GM06990 (cell line): ENCODE data around the gene MDFIC2.

Source experiments
- DNase-seq: peaks from one replicate; pipeline ENCODE4 v3.0.0-alpha.2; 2011; ENCODE audit not compliant: insufficient read length; ENCODE audit errors: extremely low read depth
- H3K27me3 ChIP-seq: replicated peaks from 2 replicates; pipeline ENCODE4 v1.6.0; 2011; ENCODE audit warnings: low read length; ENCODE audit not compliant: control insufficient read depth, insufficient read depth
- H3K36me3 ChIP-seq: 2 replicates; pipeline ENCODE4 v1.5.1; 2011; ENCODE audit warnings: low read length; ENCODE audit not compliant: control insufficient read depth, insufficient read depth
- H3K4me3 ChIP-seq: replicated peaks from 2 replicates; pipeline ENCODE4 v1.5.1; 2011; ENCODE audit warnings: low read depth, mild to moderate bottlenecking, control low read depth, low read length
- CTCF ChIP-seq: IDR thresholded peaks from 2 replicates; pipeline ENCODE4 v1.5.1; 2011; ENCODE audit warnings: low read length, control low read depth, mild to moderate bottlenecking, inconsistent platforms; ENCODE audit not compliant: insufficient read depth, poor library complexity, severe bottlenecking

Gene MDFIC2

GRCh38 chr3:70176224-70176623 is 136.2 kb downstream of the MDFIC2 start:
- DNase-seq, result no peak
- Histone ChIP-seq H3K4me3 (no peak overlapping the region), H3K36me3 (no peaks in the 10 kb centered on the region), H3K27me3 (no peaks in the 10 kb centered on the region)
- TF ChIP-seq CTCF, result no peak

DNA sequence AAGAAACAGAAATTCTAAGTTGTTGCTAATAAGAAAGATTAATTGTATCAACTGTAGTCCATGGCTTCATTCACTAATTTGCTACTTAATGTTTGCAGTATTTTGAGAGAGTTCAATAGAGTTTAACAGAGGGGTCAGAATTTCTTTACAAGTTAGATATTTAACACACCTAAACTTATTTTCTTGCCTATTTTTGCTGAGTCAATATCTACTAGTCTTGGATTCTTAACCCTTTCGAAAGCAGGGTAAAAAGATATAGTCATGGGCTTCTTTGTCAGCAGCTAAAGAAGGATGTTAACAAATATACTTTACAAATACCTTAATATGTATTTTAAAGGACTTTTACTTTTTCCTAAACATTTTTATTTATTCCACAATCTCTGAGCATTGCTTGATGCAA is 155.6 kb downstream of the MDFIC2 start:
- Histone ChIP-seq H3K4me3 (no peak overlapping the region), H3K36me3 (no peaks in the 10 kb centered on the region), H3K27me3 (no peaks in the 10 kb centered on the region)
- DNase-seq, result no peak
- no peak for TF ChIP-seq CTCF

DNA sequence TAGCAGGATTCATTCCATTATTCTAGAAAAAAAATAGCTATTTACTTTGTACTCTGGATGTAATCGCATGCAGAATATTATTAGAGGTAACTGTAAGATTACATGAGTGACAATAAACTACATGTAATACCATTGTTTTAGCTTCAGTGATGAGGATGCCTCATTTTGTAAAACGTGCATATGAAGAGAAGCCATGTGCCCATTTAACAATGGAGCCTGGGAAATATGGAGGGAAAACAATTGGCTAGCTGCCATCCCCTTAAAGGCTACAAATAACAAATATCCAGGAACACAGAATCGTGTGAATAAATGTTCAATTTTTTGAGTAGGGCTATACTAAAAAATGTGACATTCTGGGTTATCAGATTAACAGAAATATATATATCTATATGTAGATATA is 161.8 kb downstream of the MDFIC2 start:
- TF ChIP-seq CTCF, result no peak
- DNase-seq, result no peak
- Histone ChIP-seq H3K27me3 (no peaks in the 10 kb centered on the region), H3K4me3 (no peak overlapping the region), H3K36me3 (no peaks in the 10 kb centered on the region)

DNA sequence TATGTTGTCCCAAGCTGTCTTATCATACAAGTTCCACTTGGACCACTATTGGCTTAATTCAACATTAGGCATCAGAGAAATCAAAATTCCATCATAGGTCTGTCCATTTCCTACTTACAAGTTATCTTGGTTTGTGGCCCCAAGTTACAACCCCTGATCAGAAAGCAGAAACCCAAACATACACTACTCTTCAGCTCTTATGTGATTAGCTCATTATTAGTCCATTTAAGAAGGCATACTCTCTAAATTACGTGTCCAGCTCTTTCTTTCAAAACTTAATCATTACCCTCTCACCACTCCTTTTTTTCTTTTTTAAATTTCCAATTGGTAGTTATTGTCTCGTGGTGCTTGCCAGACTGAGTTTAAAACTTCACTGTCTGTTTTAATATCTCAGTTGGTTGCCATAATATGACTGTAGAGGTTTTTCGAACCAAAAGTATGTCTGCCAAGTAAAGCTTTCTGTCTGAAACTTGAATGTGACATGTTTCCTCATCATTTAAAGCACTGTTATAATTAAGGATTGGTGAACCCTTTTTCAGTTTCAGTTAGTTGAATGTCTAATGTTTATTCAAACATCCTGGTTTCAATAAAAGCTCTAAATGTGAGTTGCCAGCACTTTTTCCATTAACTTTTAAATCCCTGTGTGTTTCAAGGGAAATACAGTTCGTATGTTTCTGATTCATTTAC is 162.6 kb downstream of the MDFIC2 start:
- H3K36me3 ChIP-seq, result no peaks in the 10 kb centered on the region
- no peak overlapping the region for H3K4me3 ChIP-seq
- DNase-seq, result no peak
- no peak for TF ChIP-seq CTCF
- H3K27me3 ChIP-seq, result no peaks in the 10 kb centered on the region
